Lower lobe of right lung (tissue), 2 donors: ENCODE results near the gene SLC18B1. TPM values are rescaled to one million over a fixed set of nuclear protein-coding genes. Genes with fewer than 3 reads are reported as not detected.
A peak's percentile ranks its signal among the peaks of the same experiment; 100 is the strongest.

ENCODE experiments used
- ATAC-seq, 2 donors: fragments of 200-7000 bp; cut with Tn5 transposase; one replicate each; pipeline ENCODE4 v1.9.1; 2020 to 2022; ENCODE audit warnings: mild to moderate bottlenecking in 2 of 2, moderate library complexity in 2 of 2
- DNase-seq: peaks from one replicate; pipeline ENCODE4 v3.0.0-alpha.2; 2020
- H3K27ac ChIP-seq: fragments of 200-600 bp; one replicate; pipeline ENCODE4 v1.8.0; 2022
- H3K27me3 ChIP-seq: fragments of 200-600 bp; one replicate; pipeline ENCODE4 v1.8.0; 2022; ENCODE audit warnings: low read depth
- H3K36me3 ChIP-seq: fragments of 200-600 bp; one replicate; pipeline ENCODE4 v1.8.0; 2022; ENCODE audit warnings: mild to moderate bottlenecking
- H3K4me1 ChIP-seq: fragments of 200-600 bp; one replicate; pipeline ENCODE4 v1.8.0; 2022
- H3K4me3 ChIP-seq: fragments of 200-600 bp; one replicate; pipeline ENCODE4 v1.8.0; 2022; ENCODE audit warnings: mild to moderate bottlenecking
- H3K9me3 ChIP-seq: fragments of 200-600 bp; one replicate; pipeline ENCODE4 v1.8.0; 2022
- CTCF ChIP-seq: fragments of 200-600 bp; IDR thresholded peaks from one replicate; pipeline ENCODE4 v1.8.0; 2022; ENCODE audit warnings: antibody characterized with exemption, mild to moderate bottlenecking
- intact Hi-C: fragments of 100-400 bp; cut with DNase I; formaldehyde crosslinking; loops from one replicate; pipeline ENCODE4 v1.11.0; 2022
- long read RNA-seq: library from polyadenylated mRNA; unstranded; transcript quantifications from one replicate; pipeline ENCODE4 v2.0.0, GENCODE V29; 2021
- total RNA-seq: library from RNA; stranded (reverse); fragmentation: NEBNext Ultra II Directional; extraction: Animal tissue kit (Norgen Biotek cat#: 25700); gene quantifications from one replicate; pipeline ENCODE4 v1.2.1, GENCODE V29; 2021
- donor health status: DM: no; HTN: yes; CAD: no; lungs with severe emphysema.

Gene SLC18B1
- 8.1 TPM for total RNA-seq
- long read RNA-seq, transcript SLC18B1-201 (14 exons, 2,368 nt), result major isoform, 9 of 13 reads
- long read RNA-seq, partial matches to known transcripts, result 1 of 13 reads
- long read RNA-seq, other reads (novel, unspliced or antisense), result 3 of 13 reads

GRCh38 chr6:132797951-132798868, at the start of gene SLC18B1:
SLC18B1 (minus strand) TSS chr6:132798637; CDS start chr6:132798456, 181 bp downstream.
- H3K27ac ChIP-seq, result no peak within 1 kb of the TSS
- TF ChIP-seq CTCF, result no peak

GRCh38 chr6:132843316-132844035, 45.0 kb upstream of the SLC18B1 start:
- no peaks in the 10 kb centered on the region for H3K9me3 ChIP-seq
- intact Hi-C loops, result no loop called here

More at GRCh38 chr6:132797951-132798868, at the start of gene SLC18B1:
- peaks cover 7% of the 10 kb centered on the region for H3K36me3 ChIP-seq
- DNase-seq (peak; percentile 79), ATAC-seq (peak; percentile 83 to 91)
- peak within 1 kb of the TSS; percentile 90 for H3K4me3 ChIP-seq
- H3K27me3 ChIP-seq, result no peaks in the 10 kb centered on the region
- H3K9me3 ChIP-seq, result no peaks in the 10 kb centered on the region
- intact Hi-C loops, result no loop called here
- peaks cover 3% of the 10 kb centered on the region for H3K4me1 ChIP-seq

GRCh38 chr6:132841966-132842365, 43.5 kb upstream of the SLC18B1 start:
- H3K9me3 ChIP-seq, result no peaks in the 10 kb centered on the region
- intact Hi-C loops, result no loop called here
- no peak for TF ChIP-seq CTCF
- H3K4me1 ChIP-seq, result no peaks in the 10 kb centered on the region
- DNase-seq (no peak), ATAC-seq (no peak)
- no peak overlapping the region for H3K4me3 ChIP-seq
- H3K27me3 ChIP-seq, result no peaks in the 10 kb centered on the region
- H3K27ac ChIP-seq, result no peak overlapping the region
- H3K36me3 ChIP-seq, result no peaks in the 10 kb centered on the region

More at GRCh38 chr6:132843316-132844035, 45.0 kb upstream of the SLC18B1 start:
- DNase-seq (no peak), ATAC-seq (no peak)
- H3K27ac ChIP-seq, result no peak overlapping the region
- no peak for TF ChIP-seq CTCF
- no peaks in the 10 kb centered on the region for H3K27me3 ChIP-seq
- no peaks in the 10 kb centered on the region for H3K4me1 ChIP-seq
- H3K4me3 ChIP-seq, result no peak overlapping the region
- H3K36me3 ChIP-seq, result no peaks in the 10 kb centered on the region

- Histone ChIP-seq H3K36me3 (no peaks in the 10 kb centered on the region), H3K27me3 (no peaks in the 10 kb centered on the region), H3K9me3 (no peaks in the 10 kb centered on the region), H3K4me1 (no peaks in the 10 kb centered on the region), H3K4me3 (no peak overlapping the region), H3K27ac (no peak overlapping the region)
- no peak for TF ChIP-seq CTCF
- ATAC-seq, result no peak
- intact Hi-C loops, result no loop called here
- DNase-seq, result no peak
These were observed 34.5 kb upstream of the SLC18B1 start for GRCh38 chr6:132832891-132833290.

- no peak for ATAC-seq
- DNase-seq, result no peak
These were observed 31.9 kb upstream of the SLC18B1 start for GRCh38 chr6:132830334-132830751.

More at GRCh38 chr6:132830334-132830751, 31.9 kb upstream of the SLC18B1 start:
- H3K4me3 ChIP-seq, result no peak overlapping the region
- TF ChIP-seq CTCF, result peak; percentile 46
- H3K27ac ChIP-seq, result no peak overlapping the region
- no peaks in the 10 kb centered on the region for H3K9me3 ChIP-seq
- intact Hi-C loops, result no loop called here
- no peaks in the 10 kb centered on the region for H3K27me3 ChIP-seq
- no peaks in the 10 kb centered on the region for H3K36me3 ChIP-seq
- H3K4me1 ChIP-seq, result no peaks in the 10 kb centered on the region
